Gastroesophageal sphincter (tissue), 3 donors: ENCODE results near the gene BNIP5.

Experiments
- CTCF ChIP-seq, 4 experiments: fragments of 200-600 bp in 2 of 4; fragments of 450-650 bp in 2 of 4; sonication (generic) in 1 of 4; IDR thresholded peaks; one replicate each; pipeline ENCODE4 v1.5.1; 2017 to 2019; ENCODE audit warnings: antibody characterized with exemption in 4 of 4, mild to moderate bottlenecking in 2 of 4, moderate library complexity in 2 of 4
- EP300 ChIP-seq: sonication (generic); formaldehyde crosslinking; IDR thresholded peaks from one replicate; pipeline ENCODE4 v1.6.1; 2017; ENCODE audit warnings: antibody characterized with exemption, mild to moderate bottlenecking
- POLR2A ChIP-seq, 2 donors: fragments of 450-650 bp; IDR thresholded peaks; one replicate each; pipeline ENCODE4 v1.6.1; 2017; ENCODE audit warnings: antibody characterized with exemption in 2 of 2, mild to moderate bottlenecking in 2 of 2, moderate library complexity in 1 of 2
- POLR2AphosphoS5 ChIP-seq: sonication (generic); formaldehyde crosslinking; IDR thresholded peaks from one replicate; pipeline ENCODE4 v1.6.1; 2017; ENCODE audit warnings: antibody characterized with exemption

- TF ChIP-seq CTCF (IDR thresholded peaks at IDR 0.05): no peak
- TF ChIP-seq POLR2A (IDR thresholded peaks at IDR 0.05): no peak
- no peak for TF ChIP-seq EP300
- no peak for TF ChIP-seq POLR2AphosphoS5
Observed at GRCh38 chr6:36378936-36379335, 42.2 kb upstream of the BNIP5 start.
